Trophoblast cell (in vitro differentiated cells and primary cell): ENCODE data around the gene CAND2.

Source experiments
- DNase-seq, 2 donors: peaks; one replicate each; pipeline ENCODE4 v3.0.0-alpha.2; 2016
- H2AFZ ChIP-seq: 2 replicates; pipeline ENCODE4 v1.6.1; 2013; ENCODE audit warnings: low read length, moderate library complexity, mild to moderate bottlenecking; ENCODE audit not compliant: insufficient read depth, poor library complexity
- H2AK5ac ChIP-seq: 2 replicates; pipeline ENCODE4 v1.6.1; 2013; ENCODE audit warnings: mild to moderate bottlenecking, low read length
- H2BK120ac ChIP-seq: 2 replicates; pipeline ENCODE4 v1.6.1; 2013; ENCODE audit warnings: low read length, mild to moderate bottlenecking, moderate library complexity; ENCODE audit not compliant: insufficient read depth, poor library complexity
- H2BK12ac ChIP-seq: 2 replicates; pipeline ENCODE4 v1.6.1; 2013; ENCODE audit warnings: mild to moderate bottlenecking, low read length, moderate library complexity
- H2BK5ac ChIP-seq: 2 replicates; pipeline ENCODE4 v1.6.1; 2013; ENCODE audit warnings: low read length, low read depth, moderate library complexity, mild to moderate bottlenecking; ENCODE audit not compliant: poor library complexity
- H3K14ac ChIP-seq: 2 replicates; pipeline ENCODE4 v1.6.1; 2013; ENCODE audit warnings: mild to moderate bottlenecking, low read length
- H3K18ac ChIP-seq: 2 replicates; pipeline ENCODE4 v1.6.1; 2013; ENCODE audit warnings: mild to moderate bottlenecking, low read length
- H3K23ac ChIP-seq: 2 replicates; pipeline ENCODE4 v1.6.1; 2013; ENCODE audit warnings: low read length
- H3K27ac ChIP-seq: 2 replicates; pipeline ENCODE4 v1.5.1; 2013; ENCODE audit warnings: low read depth, mild to moderate bottlenecking, inconsistent platforms, low read length, moderate library complexity
- H3K27me3 ChIP-seq: 2 replicates; pipeline ENCODE4 v1.6.1; 2013; ENCODE audit warnings: inconsistent platforms, mild to moderate bottlenecking, low read length, moderate library complexity; ENCODE audit not compliant: insufficient read depth
- H3K36me3 ChIP-seq, 2 experiments: 1 replicate in 1 of 2; 2 replicates in 1 of 2; pipeline ENCODE4 v1.6.1; 2013; ENCODE audit warnings: low read length in 2 of 2, mild to moderate bottlenecking in 2 of 2, moderate library complexity in 1 of 2; ENCODE audit not compliant: insufficient read depth in 2 of 2, control insufficient read depth in 1 of 2
- H3K4ac ChIP-seq: 2 replicates; pipeline ENCODE4 v1.6.1; 2013; ENCODE audit warnings: low read depth, mild to moderate bottlenecking, low read length, moderate library complexity
- H3K4me1 ChIP-seq, 2 experiments: 1 replicate in 1 of 2; 2 replicates in 1 of 2; pipeline ENCODE4 v1.6.1; 2013; ENCODE audit warnings: low read length in 2 of 2, mild to moderate bottlenecking in 2 of 2, moderate library complexity in 1 of 2; ENCODE audit not compliant: insufficient read depth in 2 of 2, control insufficient read depth in 1 of 2
- H3K4me2 ChIP-seq: 2 replicates; pipeline ENCODE4 v1.6.1; 2013; ENCODE audit warnings: inconsistent platforms, mild to moderate bottlenecking, low read length, moderate library complexity
- H3K4me3 ChIP-seq: 2 replicates; pipeline ENCODE4 v1.5.1; 2013; ENCODE audit warnings: mild to moderate bottlenecking, low read depth, low read length, inconsistent platforms
- H3K79me1 ChIP-seq: one replicate; pipeline ENCODE4 v1.6.1; 2013; ENCODE audit warnings: low read length
- H3K79me2 ChIP-seq: 2 replicates; pipeline ENCODE4 v1.6.1; 2013; ENCODE audit warnings: low read length, mild to moderate bottlenecking; ENCODE audit not compliant: control insufficient read depth, insufficient read depth, poor library complexity
- H3K9ac ChIP-seq: 2 replicates; pipeline ENCODE4 v1.6.1; 2013; ENCODE audit warnings: mild to moderate bottlenecking, low read length
- H3K9me3 ChIP-seq: 2 replicates; pipeline ENCODE4 v1.6.1; 2013; ENCODE audit warnings: low read depth, mild to moderate bottlenecking, control low read depth, inconsistent platforms, low read length; ENCODE audit not compliant: insufficient read depth
- H4K12ac ChIP-seq: 2 replicates; pipeline ENCODE4 v1.6.1; 2013; ENCODE audit warnings: low read depth, mild to moderate bottlenecking, low read length, moderate library complexity
- H4K8ac ChIP-seq: 2 replicates; pipeline ENCODE4 v1.6.1; 2013; ENCODE audit warnings: low read depth, mild to moderate bottlenecking, low read length, moderate library complexity
- H4K91ac ChIP-seq: one replicate; pipeline ENCODE4 v1.6.1; 2013; ENCODE audit warnings: low read depth, mild to moderate bottlenecking, low read length, moderate library complexity
- WGBS: extraction: QIAGEN DNeasy Blood & Tissue Kit; methylation state at CpG from one replicate; pipeline ENCODE4 v1.1.7; 2013; ENCODE audit warnings: missing lambda C conversion rate; ENCODE audit not compliant: insufficient read length, insufficient coverage; ENCODE audit errors: extremely low coverage; 5-methylcytosine and 5-hydroxymethylcytosine counted together

CAND2 gene

GRCh38 chr3:12810013-12810780 is 13.7 kb downstream of the CAND2 start:
- Histone ChIP-seq H3K4me3 (peak overlapping the region; percentile 76), H3K18ac (peak overlapping the region; percentile 3), H3K23ac (no peak overlapping the region), H2AK5ac (no peak overlapping the region), H4K12ac (peak overlapping the region; percentile 2), H3K79me2 (peaks cover 3% of the 10 kb centered on the region), H4K8ac (peak overlapping the region; percentile 68), H4K91ac (peak overlapping the region; percentile 39), H3K27me3 (no peaks in the 10 kb centered on the region), H3K4me2 (peak overlapping the region; percentile 87), H2AFZ (peak overlapping the region; percentile 96), H2BK5ac (no peak overlapping the region), H2BK120ac (no peak overlapping the region), H3K27ac (no peak overlapping the region), H3K4me1 (peaks cover 0 to 4% of the 10 kb centered on the region in 2 experiments), H3K9me3 (no peaks in the 10 kb centered on the region), H3K36me3 (no peaks in the 10 kb centered on the region), H2BK12ac (no peak overlapping the region), H3K9ac (peak overlapping the region; percentile 64), H3K14ac (peak overlapping the region; percentile 71), H3K4ac (no peak overlapping the region), H3K79me1 (peaks cover 3% of the 10 kb centered on the region)
- DNase-seq: peak; percentile 85 to 87
- whole genome bisulfite sequencing: no CpG with 5 or more reads among the region's 50 CpGs

- Histone ChIP-seq H3K27ac (no peak overlapping the region), H3K4me3 (no peak overlapping the region), H3K14ac (no peak overlapping the region), H2BK12ac (no peak overlapping the region), H3K9ac (no peak overlapping the region), H2BK5ac (no peak overlapping the region), H3K79me1 (peaks cover 3% of the 10 kb centered on the region), H3K4ac (no peak overlapping the region), H4K8ac (no peak overlapping the region), H4K91ac (no peak overlapping the region), H3K18ac (no peak overlapping the region), H3K36me3 (no peaks in the 10 kb centered on the region), H3K79me2 (peaks cover 3% of the 10 kb centered on the region), H3K4me2 (no peak overlapping the region), H3K9me3 (no peaks in the 10 kb centered on the region), H3K27me3 (no peaks in the 10 kb centered on the region), H3K23ac (no peak overlapping the region), H2BK120ac (no peak overlapping the region), H4K12ac (no peak overlapping the region), H3K4me1 (peaks cover 0 to 4% of the 10 kb centered on the region in 2 experiments), H2AK5ac (no peak overlapping the region), H2AFZ (no peak overlapping the region)
- no peak for DNase-seq
- WGBS: no CpG with 5 or more reads among the region's 5 CpGs
Observed at GRCh38 chr3:12810961-12811360, 14.5 kb downstream of the CAND2 start.

- no peak overlapping the region for H4K91ac ChIP-seq
- peaks cover 0 to 4% of the 10 kb centered on the region in 2 experiments for H3K4me1 ChIP-seq
- H2AK5ac ChIP-seq: no peak overlapping the region
- H2BK5ac ChIP-seq: no peak overlapping the region
- no peak overlapping the region for H4K12ac ChIP-seq
- no peak overlapping the region for H3K4me2 ChIP-seq
- no peak overlapping the region for H3K18ac ChIP-seq
- no peak overlapping the region for H2BK120ac ChIP-seq
- no peak overlapping the region for H4K8ac ChIP-seq
- H3K79me1 ChIP-seq: peaks cover 3% of the 10 kb centered on the region
- no peak overlapping the region for H3K4me3 ChIP-seq
- H3K23ac ChIP-seq: no peak overlapping the region
- H3K4ac ChIP-seq: no peak overlapping the region
- peaks cover 3% of the 10 kb centered on the region for H3K79me2 ChIP-seq
- no peak overlapping the region for H3K14ac ChIP-seq
- no peak overlapping the region for H3K9ac ChIP-seq
- no peaks in the 10 kb centered on the region for H3K36me3 ChIP-seq
- H2BK12ac ChIP-seq: no peak overlapping the region
- no peaks in the 10 kb centered on the region for H3K9me3 ChIP-seq
- WGBS: no CpG with 5 or more reads among the region's 3 CpGs
- no peak overlapping the region for H3K27ac ChIP-seq
- H3K27me3 ChIP-seq: no peaks in the 10 kb centered on the region
- DNase-seq: peak in 1 of 2 donors; percentile 7
- no peak overlapping the region for H2AFZ ChIP-seq
Observed at GRCh38 chr3:12812812-12813211, 16.3 kb downstream of the CAND2 start.

- no peak overlapping the region for H2AK5ac ChIP-seq
- H3K79me2 ChIP-seq: peaks cover 3% of the 10 kb centered on the region
- peaks cover 0 to 4% of the 10 kb centered on the region in 2 experiments for H3K4me1 ChIP-seq
- H3K9ac ChIP-seq: no peak overlapping the region
- no peak for DNase-seq
- no peak overlapping the region for H3K18ac ChIP-seq
- H2BK120ac ChIP-seq: no peak overlapping the region
- no peak overlapping the region for H4K91ac ChIP-seq
- H4K8ac ChIP-seq: no peak overlapping the region
- no peak overlapping the region for H3K4me3 ChIP-seq
- no peak overlapping the region for H3K27ac ChIP-seq
- H4K12ac ChIP-seq: no peak overlapping the region
- H2BK5ac ChIP-seq: no peak overlapping the region
- H3K23ac ChIP-seq: no peak overlapping the region
- no peaks in the 10 kb centered on the region for H3K27me3 ChIP-seq
- no peak overlapping the region for H3K4ac ChIP-seq
- H3K79me1 ChIP-seq: peaks cover 3% of the 10 kb centered on the region
- no CpG with 5 or more reads among the region's 6 CpGs for WGBS
- no peak overlapping the region for H2BK12ac ChIP-seq
- no peak overlapping the region for H3K4me2 ChIP-seq
- H3K36me3 ChIP-seq: no peaks in the 10 kb centered on the region
- H3K14ac ChIP-seq: no peak overlapping the region
- H2AFZ ChIP-seq: no peak overlapping the region
- no peaks in the 10 kb centered on the region for H3K9me3 ChIP-seq
Observed at GRCh38 chr3:12813967-12814366, 17.5 kb downstream of the CAND2 start.
